H9 (cell line): ENCODE data around the gene F8. TPM values are rescaled to one million over a fixed set of nuclear protein-coding genes. Genes with fewer than 3 reads are reported as not detected.

Experiments used
- DNase-seq: peaks from one replicate; pipeline ENCODE4 v3.0.0-alpha.2; 2017
- H2AFZ ChIP-seq: one replicate; pipeline ENCODE4 v1.6.1; 2013; ENCODE audit warnings: mild to moderate bottlenecking, low read length, control low read depth, moderate library complexity
- H2AK5ac ChIP-seq: 2 replicates; pipeline ENCODE4 v1.6.1; 2013; ENCODE audit warnings: low read length, control low read depth, mixed read lengths; ENCODE audit not compliant: insufficient read length
- H2BK120ac ChIP-seq: one replicate; pipeline ENCODE4 v1.6.1; 2013; ENCODE audit warnings: low read depth, mild to moderate bottlenecking, low read length, control low read depth, inconsistent platforms; ENCODE audit not compliant: poor library complexity, severe bottlenecking
- H2BK12ac ChIP-seq: 2 replicates; pipeline ENCODE4 v1.6.1; 2013; ENCODE audit warnings: low read length, control low read depth, mixed read lengths, low read depth; ENCODE audit not compliant: insufficient read length
- H2BK15ac ChIP-seq: 2 replicates; pipeline ENCODE4 v1.6.1; 2013; ENCODE audit warnings: low read depth, low read length, control low read depth
- H2BK20ac ChIP-seq: one replicate; pipeline ENCODE4 v1.6.1; 2013; ENCODE audit warnings: low read depth, mild to moderate bottlenecking, low read length, control low read depth, inconsistent platforms; ENCODE audit not compliant: poor library complexity, severe bottlenecking
- H2BK5ac ChIP-seq: 2 replicates; pipeline ENCODE4 v1.6.1; 2013; ENCODE audit warnings: low read length, control low read depth, mixed read lengths; ENCODE audit not compliant: insufficient read length
- H3K14ac ChIP-seq: 2 replicates; pipeline ENCODE4 v1.6.1; 2013; ENCODE audit warnings: low read length, control low read depth; ENCODE audit not compliant: insufficient read depth
- H3K18ac ChIP-seq: 2 replicates; pipeline ENCODE4 v1.6.1; 2013; ENCODE audit warnings: low read depth, mild to moderate bottlenecking, mixed read lengths, low read length, control low read depth; ENCODE audit not compliant: insufficient read length
- H3K23ac ChIP-seq: 2 replicates; pipeline ENCODE4 v1.6.1; 2013; ENCODE audit warnings: low read length, control low read depth, mixed read lengths, low read depth; ENCODE audit not compliant: insufficient read length
- H3K23me2 ChIP-seq: 2 replicates; pipeline ENCODE4 v1.6.1; 2013; ENCODE audit warnings: low read depth, mild to moderate bottlenecking, mixed read lengths, low read length, control low read depth; ENCODE audit not compliant: insufficient read length, poor library complexity, severe bottlenecking
- H3K27ac ChIP-seq: 2 replicates; pipeline ENCODE4 v1.5.1; 2013; ENCODE audit warnings: low read length, control low read depth, mixed read lengths, low read depth; ENCODE audit not compliant: insufficient read length
- H3K27me3 ChIP-seq: 2 replicates; pipeline ENCODE4 v1.6.1; 2013; ENCODE audit warnings: low read length, control low read depth, inconsistent platforms; ENCODE audit not compliant: insufficient read depth
- H3K4ac ChIP-seq: 2 replicates; pipeline ENCODE4 v1.6.1; 2013; ENCODE audit warnings: low read depth, mild to moderate bottlenecking, control low read depth, inconsistent platforms, low read length, moderate library complexity
- H3K4me1 ChIP-seq: 2 replicates; pipeline ENCODE4 v1.6.1; 2013; ENCODE audit warnings: low read length, control low read depth, inconsistent platforms; ENCODE audit not compliant: insufficient read depth
- H3K4me2 ChIP-seq: 2 replicates; pipeline ENCODE4 v1.6.1; 2013; ENCODE audit warnings: low read length, control low read depth, mixed read lengths; ENCODE audit not compliant: insufficient read length, insufficient read depth
- H3K56ac ChIP-seq: 2 replicates; pipeline ENCODE4 v1.6.1; 2013; ENCODE audit warnings: low read depth, mild to moderate bottlenecking, mixed read lengths, low read length, control low read depth; ENCODE audit not compliant: insufficient read length
- H3K79me1 ChIP-seq: 2 replicates; pipeline ENCODE4 v1.6.1; 2013; ENCODE audit warnings: low read depth, mild to moderate bottlenecking, moderate library complexity, low read length, control low read depth, inconsistent platforms; ENCODE audit not compliant: insufficient read depth, poor library complexity, severe bottlenecking
- H3K79me2 ChIP-seq: 2 replicates; pipeline ENCODE4 v1.6.1; 2013; ENCODE audit warnings: low read length, control low read depth, inconsistent platforms; ENCODE audit not compliant: insufficient read depth
- H3K9ac ChIP-seq: 2 replicates; pipeline ENCODE4 v1.6.1; 2013; ENCODE audit warnings: low read length, control low read depth, mixed read lengths; ENCODE audit not compliant: insufficient read length; ENCODE audit errors: extremely low read depth
- H3K9me3 ChIP-seq: one replicate; pipeline ENCODE4 v1.6.1; 2013; ENCODE audit warnings: low read depth, low read length, inconsistent platforms; ENCODE audit not compliant: control insufficient read depth
- H3T11ph ChIP-seq: one replicate; pipeline ENCODE4 v1.6.1; 2013; ENCODE audit warnings: mild to moderate bottlenecking, low read length, control low read depth, inconsistent platforms
- H4K20me1 ChIP-seq: one replicate; pipeline ENCODE4 v1.6.1; 2013; ENCODE audit not compliant: control insufficient read depth, insufficient read length, insufficient read depth
- H4K5ac ChIP-seq: 2 replicates; pipeline ENCODE4 v1.6.1; 2013; ENCODE audit warnings: low read depth, mild to moderate bottlenecking, mixed read lengths, low read length, control low read depth; ENCODE audit not compliant: insufficient read length
- H4K8ac ChIP-seq: replicated peaks from 2 replicates; pipeline ENCODE4 v1.6.1; 2013; ENCODE audit warnings: low read length, control low read depth, mixed read lengths, low read depth; ENCODE audit not compliant: insufficient read length
- H4K91ac ChIP-seq: 2 replicates; pipeline ENCODE4 v1.6.1; 2013; ENCODE audit warnings: low read depth, mild to moderate bottlenecking, moderate library complexity, mixed read lengths, low read length, control low read depth; ENCODE audit not compliant: insufficient read length
- H3K27ac Mint-ChIP-seq, 3 experiments: 2 replicates in 2 of 3; 3 replicates in 1 of 3; pipeline ENCODE4 v1.8.0; 2020 to 2021; ENCODE audit warnings: mixed read lengths in 3 of 3, mild to moderate bottlenecking in 1 of 3, moderate library complexity in 1 of 3
- H3K27me3 Mint-ChIP-seq: 2 replicates; pipeline ENCODE4 v1.8.0; 2021; ENCODE audit warnings: low read depth, mild to moderate bottlenecking, moderate library complexity, mixed read lengths
- H3K36me3 Mint-ChIP-seq, 3 experiments: 2 replicates in 2 of 3; 3 replicates in 1 of 3; pipeline ENCODE4 v1.8.0; 2020 to 2021; ENCODE audit warnings: low read depth in 3 of 3, mixed read lengths in 3 of 3; ENCODE audit not compliant: insufficient read depth in 1 of 3
- H3K4me1 Mint-ChIP-seq, 2 experiments: 2 replicates each; pipeline ENCODE4 v1.8.0; 2020; ENCODE audit warnings: mixed read lengths in 2 of 2
- H3K4me3 Mint-ChIP-seq, 2 experiments: 2 replicates in 1 of 2; 3 replicates in 1 of 2; pipeline ENCODE4 v1.8.0; 2020 to 2021; ENCODE audit warnings: mild to moderate bottlenecking in 2 of 2, mixed read lengths in 2 of 2, moderate library complexity in 1 of 2
- H3K9me3 Mint-ChIP-seq, 2 experiments: 2 replicates in 1 of 2; 3 replicates in 1 of 2; pipeline ENCODE4 v1.8.0; 2020; ENCODE audit warnings: mild to moderate bottlenecking in 2 of 2, mixed read lengths in 2 of 2, moderate library complexity in 1 of 2
- CTCF ChIP-seq: fragments of 200-600 bp; sonication (generic); conservative IDR thresholded peaks from 3 replicates; pipeline ENCODE4 v1.8.0; 2021; ENCODE audit warnings: antibody characterized with exemption, mild to moderate bottlenecking
- WGBS: extraction: QIAGEN DNeasy Blood & Tissue Kit; methylation state at CpG from one replicate; pipeline ENCODE4 v1.1.7; 2013; ENCODE audit warnings: missing lambda C conversion rate, low lambda C conversion rate, mixed read lengths; ENCODE audit not compliant: insufficient read length; ENCODE audit errors: extremely low coverage; 5-methylcytosine and 5-hydroxymethylcytosine counted together
- total RNA-seq: library from RNA; stranded (reverse); gene quantifications from 2 replicates; pipeline ENCODE4 v1.2.1, GENCODE V29; 2021

F8 gene
- total RNA-seq, 1 experiment from 2014 or later, result 3.1 TPM

DNA sequence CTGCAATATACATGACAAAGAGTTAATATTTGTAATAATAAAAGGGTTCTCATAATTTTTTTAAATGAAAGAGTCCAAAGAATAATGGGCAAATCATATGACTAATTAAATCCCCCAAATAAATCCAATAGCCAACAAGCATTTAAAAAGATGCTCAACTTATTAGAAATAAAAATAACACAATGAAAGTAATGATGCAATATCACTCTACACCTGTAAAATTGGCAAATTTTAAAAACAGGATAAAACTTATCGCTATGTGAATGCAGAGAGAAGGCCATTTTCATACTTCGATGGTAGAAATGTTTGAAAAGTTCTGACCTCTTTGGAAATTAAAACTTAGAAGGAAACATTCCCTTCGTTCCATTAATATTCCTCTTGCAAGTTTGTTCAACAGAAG, 1.9 kb downstream of the F8 start:
- Histone ChIP-seq H2AK5ac (no peak overlapping the region), H3K56ac (no peak overlapping the region), H3K4ac (no peak overlapping the region), H2BK120ac (no peak overlapping the region), H3K4me1 (no peaks in the 10 kb centered on the region), H2BK15ac (no peak overlapping the region), H3K23me2 (no peaks in the 10 kb centered on the region), H3T11ph (no peak overlapping the region), H3K27ac (no peak overlapping the region), H4K8ac (no peak overlapping the region), H3K79me1 (no peaks in the 10 kb centered on the region), H2BK5ac (no peak overlapping the region), H3K9ac (no peak overlapping the region), H3K27me3 (no peaks in the 10 kb centered on the region), H3K79me2 (no peaks in the 10 kb centered on the region), H3K18ac (no peak overlapping the region), H4K20me1 (no peaks in the 10 kb centered on the region), H3K14ac (no peak overlapping the region), H4K91ac (no peak overlapping the region), H2BK20ac (no peak overlapping the region), H3K23ac (no peak overlapping the region), H3K9me3 (peaks cover 29% of the 10 kb centered on the region), H2BK12ac (no peak overlapping the region), H3K4me2 (no peak overlapping the region), H4K5ac (no peak overlapping the region), H2AFZ (no peak overlapping the region)
- H3K27ac Mint-ChIP-seq, result no peak overlapping the region
- WGBS, result no CpG with 5 or more reads among the region's 3 CpGs
- H3K4me1 Mint-ChIP-seq, result peaks cover 3 to 4% of the 10 kb centered on the region in 2 experiments
- DNase-seq, result no peak
- H3K36me3 Mint-ChIP-seq, result peaks cover 0 to 7% (median 3%) of the 10 kb centered on the region in 3 experiments; a peak in 2 of 7 replicates
- H3K9me3 Mint-ChIP-seq, result peaks cover 43 to 50% of the 10 kb centered on the region in 2 experiments
- H3K27me3 Mint-ChIP-seq, result no peaks in the 10 kb centered on the region
- no peak for TF ChIP-seq CTCF
- H3K4me3 Mint-ChIP-seq, result no peak overlapping the region
